RWPE1 (cell line): Measurements from ENCODE around the gene FAM174C.

Experiments used
- CTCF ChIA-PET: fragments of 350-600 bp; sonication (Branson Sonifier 250); formaldehyde crosslinking; extraction: SDS; loops from one replicate; lab custom pipeline; 2021; lab: Yijun Ruan, JAX
- POLR2A ChIA-PET: fragments of 400-600 bp; formaldehyde crosslinking; extraction: SDS; loops from one replicate; lab custom pipeline; 2020; ENCODE audit warnings: antibody characterized with exemption; ENCODE audit not compliant: low non-redundant PET; lab: Yijun Ruan, JAX
- DNase-seq: peaks from one replicate; pipeline ENCODE4 v3.0.0; 2012; ENCODE audit warnings: low spot score
- H3K27ac ChIP-seq: fragments of 450-650 bp; 2 replicates; pipeline ENCODE4 v1.5.1; 2017
- TF ChIP-seq, protein P1 (sequence below): fragments of 450-650 bp; conservative IDR thresholded peaks from 2 replicates; pipeline ENCODE4 v1.5.1; 2017; ENCODE audit warnings: low read depth, mild to moderate bottlenecking

FAM174C gene

GRCh38 chr19:1229056-1229923, 46.0 kb upstream of the FAM174C start:
- TF ChIP-seq, protein P1, sequence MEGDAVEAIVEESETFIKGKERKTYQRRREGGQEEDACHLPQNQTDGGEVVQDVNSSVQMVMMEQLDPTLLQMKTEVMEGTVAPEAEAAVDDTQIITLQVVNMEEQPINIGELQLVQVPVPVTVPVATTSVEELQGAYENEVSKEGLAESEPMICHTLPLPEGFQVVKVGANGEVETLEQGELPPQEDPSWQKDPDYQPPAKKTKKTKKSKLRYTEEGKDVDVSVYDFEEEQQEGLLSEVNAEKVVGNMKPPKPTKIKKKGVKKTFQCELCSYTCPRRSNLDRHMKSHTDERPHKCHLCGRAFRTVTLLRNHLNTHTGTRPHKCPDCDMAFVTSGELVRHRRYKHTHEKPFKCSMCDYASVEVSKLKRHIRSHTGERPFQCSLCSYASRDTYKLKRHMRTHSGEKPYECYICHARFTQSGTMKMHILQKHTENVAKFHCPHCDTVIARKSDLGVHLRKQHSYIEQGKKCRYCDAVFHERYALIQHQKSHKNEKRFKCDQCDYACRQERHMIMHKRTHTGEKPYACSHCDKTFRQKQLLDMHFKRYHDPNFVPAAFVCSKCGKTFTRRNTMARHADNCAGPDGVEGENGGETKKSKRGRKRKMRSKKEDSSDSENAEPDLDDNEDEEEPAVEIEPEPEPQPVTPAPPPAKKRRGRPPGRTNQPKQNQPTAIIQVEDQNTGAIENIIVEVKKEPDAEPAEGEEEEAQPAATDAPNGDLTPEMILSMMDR, result no peak
- no peak overlapping the region for H3K27ac ChIP-seq
- CTCF ChIA-PET, result interaction anchor here (1.4 kb wide), 1 partner anchor 11 kb away, joined by 3 read pairs; no protein-coding TSS in a partner anchor
- no peak for DNase-seq
- POLR2A ChIA-PET, result no interaction called here

DNA sequence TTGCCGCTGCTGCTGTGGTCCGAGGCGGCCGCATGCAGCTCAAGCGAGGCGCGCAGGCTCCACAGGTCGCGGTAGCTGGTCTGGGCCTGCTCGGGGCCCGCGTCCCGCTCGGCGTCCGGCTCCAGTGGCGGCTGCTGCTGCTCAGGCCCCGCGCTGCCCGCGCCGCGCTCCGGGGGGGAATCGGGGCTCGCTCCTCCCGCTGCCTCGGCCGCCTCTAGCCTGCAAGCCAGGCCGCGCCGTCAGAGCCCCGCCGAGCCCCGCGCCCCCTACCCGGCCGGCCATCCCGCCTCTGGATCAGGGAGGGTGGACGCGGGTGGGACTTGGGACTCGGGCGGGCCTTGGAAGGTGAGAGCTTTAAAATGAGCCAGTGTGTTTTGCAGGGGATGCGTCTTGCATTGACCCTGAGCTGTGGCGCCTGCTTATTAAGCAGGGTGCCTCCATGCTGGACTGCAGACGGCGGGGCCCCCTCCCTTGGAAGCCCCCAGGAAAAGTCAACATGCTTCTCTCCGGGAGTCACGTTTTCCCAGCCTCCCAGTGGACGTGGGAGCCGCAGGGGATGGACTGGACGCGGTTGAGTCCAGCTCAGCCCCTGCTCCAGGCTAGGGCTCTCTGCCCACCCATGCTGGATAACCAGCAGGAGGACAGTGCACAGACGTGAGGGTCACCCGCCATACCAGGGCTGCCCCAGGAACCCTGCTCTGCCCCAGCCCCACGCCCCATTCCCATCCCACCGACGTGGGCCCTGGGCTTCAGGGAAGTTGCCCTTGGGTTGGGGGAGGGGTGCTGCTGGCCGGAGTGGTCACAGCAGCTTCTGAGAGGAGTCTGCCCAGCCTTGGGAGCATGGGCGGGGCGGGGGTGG, 45.2 kb upstream of the FAM174C start:
- TF ChIP-seq, protein P1, result no peak
- no peak for DNase-seq
- CTCF ChIA-PET, result interaction anchor here (0.5 to 1.4 kb wide), 2 partner anchors 10 to 86 kb away, joined by 3 read pairs; no protein-coding TSS in a partner anchor
- H3K27ac ChIP-seq, result peak overlapping the region; percentile 3; the same call in 1 of the 2 replicates
- POLR2A ChIA-PET, result interaction anchor here (0.6 kb wide), 1 partner anchor 56 kb away, joined by 4 read pairs; no protein-coding TSS in a partner anchor

GRCh38 chr19:1230783-1231489, 44.4 kb upstream of the FAM174C start:
- DNase-seq, result no peak
- ChIA-PET CTCF (interaction anchor here (1.4 kb wide), 1 partner anchor 10 kb away, joined by 3 read pairs; no protein-coding TSS in a partner anchor), POLR2A (no interaction called here)
- TF ChIP-seq, protein P1, result no peak
- peak overlapping the region; percentile 3; the same call in 1 of the 2 replicates for H3K27ac ChIP-seq

DNA sequence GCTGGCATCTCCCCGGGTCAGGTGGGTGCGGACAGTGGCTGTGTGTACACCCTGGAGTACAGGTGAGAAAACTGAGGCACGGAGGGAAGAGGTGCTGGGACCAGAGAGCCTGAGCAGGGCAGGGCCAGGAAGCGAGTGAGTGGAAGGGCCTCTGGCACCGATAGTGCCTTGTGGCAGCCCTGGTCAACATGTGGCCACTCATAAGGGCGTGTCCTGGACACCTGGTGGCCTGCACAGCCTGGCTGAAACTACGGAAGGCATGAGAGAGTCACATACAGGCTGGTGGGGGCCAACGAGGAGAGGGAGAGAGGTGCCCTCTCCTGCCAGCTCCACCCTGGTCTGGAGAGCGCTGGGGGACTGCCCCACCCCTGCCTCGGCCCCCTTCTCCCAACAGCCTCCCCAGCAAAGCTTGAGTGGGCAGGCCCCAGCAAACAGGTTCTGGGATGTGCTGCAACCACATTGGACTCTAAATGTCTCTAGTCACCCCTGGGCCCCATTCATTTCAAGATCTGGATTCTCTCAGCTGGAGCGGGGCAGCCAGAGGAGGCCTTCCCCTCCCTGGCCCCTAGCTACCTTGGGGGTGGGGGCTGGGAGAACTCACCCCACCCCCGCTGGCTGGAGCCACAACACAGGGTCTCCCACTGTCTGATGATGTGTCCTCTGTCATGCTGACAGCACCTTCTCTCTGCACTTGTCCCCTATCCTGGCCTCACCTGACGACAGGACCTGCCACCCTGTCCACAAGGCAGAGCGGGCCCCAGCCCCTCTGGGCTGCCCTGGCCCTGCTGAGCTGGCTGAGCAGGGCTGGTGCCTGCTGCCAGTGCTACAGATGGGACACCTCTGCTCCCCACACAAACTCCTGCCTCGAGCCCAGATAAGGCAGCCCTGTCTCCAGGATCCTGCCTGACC, 43.3 kb upstream of the FAM174C start:
- POLR2A ChIA-PET, result interaction anchor here (0.7 kb wide), 1 partner anchor 37 kb away, joined by 4 read pairs; no protein-coding TSS in a partner anchor

DNA sequence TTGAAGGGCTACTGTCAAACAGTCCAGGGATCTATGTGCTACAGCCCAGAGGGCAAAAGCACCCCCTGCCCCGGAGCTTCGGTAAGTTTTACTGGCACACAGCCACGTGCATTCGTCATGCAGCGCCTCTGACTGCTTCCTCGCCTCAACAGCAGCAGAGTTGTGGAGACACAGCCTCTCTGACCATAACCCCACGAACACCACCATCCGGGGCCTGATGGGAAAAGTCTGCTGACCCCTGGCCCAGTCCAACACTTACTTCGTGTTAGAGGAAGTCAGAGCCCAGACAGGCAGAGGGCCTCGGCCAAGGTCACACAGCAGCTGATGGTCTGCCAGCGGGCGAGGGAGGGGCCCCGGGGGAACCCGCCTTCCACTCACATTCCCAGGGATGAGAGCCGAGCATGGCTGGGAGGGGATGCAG, 42.7 kb upstream of the FAM174C start:
- CTCF ChIA-PET, result interaction anchor here (0.5 to 1.8 kb wide), 4 partner anchors 8 to 26 kb away, joined by 3 to 7 read pairs (median 4); no protein-coding TSS in a partner anchor
- DNase-seq, result peak; percentile 39
- H3K27ac ChIP-seq, result peak overlapping the region; percentile 77
- POLR2A ChIA-PET, result interaction anchor here (0.7 kb wide), 1 partner anchor 36 kb away, joined by 4 read pairs; no protein-coding TSS in a partner anchor
- TF ChIP-seq, protein P1, result no peak

More for the DNA sequence above, 43.3 kb upstream of the FAM174C start:
- peak overlapping the region; percentile 77 for H3K27ac ChIP-seq
- TF ChIP-seq, protein P1, result no peak
- CTCF ChIA-PET, result interaction anchor here (0.5 to 1.8 kb wide), 8 partner anchors 9 to 56 kb away, joined by 3 to 8 read pairs (median 4); no protein-coding TSS in a partner anchor
- DNase-seq, result no peak
